HCT116 (cell line): Measurements from ENCODE around the gene METTL1. TPM values are rescaled to one million over a fixed set of nuclear protein-coding genes. Genes with fewer than 3 reads are reported as not detected.

Source experiments
- ATAC-seq: fragments of 200-7000 bp; cut with Tn5 transposase; 2 replicates; pipeline ENCODE4 v1.9.1; 2020; ENCODE audit warnings: mild to moderate bottlenecking, moderate library complexity
- BruUV-seq: library from RNA; stranded (reverse); fragments of 400-500 nt; replicated peaks from 2 replicates; lab custom pipeline; 2021; lab: Mats Ljungman, UMichigan
- CTCF ChIA-PET: fragments of 300-600 bp; sonication (Branson Sonifier 250); formaldehyde crosslinking; loops from one replicate; lab custom pipeline; 2021; ENCODE audit warnings: antibody characterized with exemption; lab: Charles Lee
- POLR2A ChIA-PET: fragments of 300-600, 350-600 bp; sonication (Branson Sonifier 250); formaldehyde crosslinking; loops from one replicate; lab custom pipeline; 2021; ENCODE audit warnings: antibody characterized with exemption; lab: Charles Lee
- RAD21 ChIA-PET, 2 experiments: fragments of 300-600 bp; sonication (Branson Sonifier 250); formaldehyde crosslinking; loops; one replicate each; lab custom pipeline; 2023; ENCODE audit warnings: low total read pairs in 2 of 2; ENCODE audit not compliant: uncharacterized antibody in 2 of 2, unreplicated experiment in 2 of 2, low non-redundant PET in 1 of 2; lab: Charles Lee
- DNase-seq: peaks from one replicate; pipeline ENCODE4 v3.0.0-alpha.2; 2010; ENCODE audit warnings: low read depth, low spot score
- H2AFZ ChIP-seq: fragments of 200-600 bp; shearing (Covaris generic), sonication (generic); 2 replicates; pipeline ENCODE4 v1.6.1; 2017; ENCODE audit warnings: low read depth, mixed run types, mixed read lengths, antibody characterized with exemption, low read length; ENCODE audit not compliant: poor library complexity, severe bottlenecking
- H3K27ac ChIP-seq: 2 replicates; pipeline ENCODE4 v1.5.1; 2012; ENCODE audit warnings: low read depth, low read length
- H3K27me3 ChIP-seq: fragments of 200-600 bp; sonication (generic); 2 replicates; pipeline ENCODE4 v1.6.1; 2016; ENCODE audit warnings: mixed run types, low read length, mixed read lengths; ENCODE audit not compliant: insufficient read depth
- H3K36me3 ChIP-seq, 2 experiments: fragments of 200-500 bp in 1 of 2; fragments of 200-600 bp in 1 of 2; sonication (Bioruptor generic) in 1 of 2; sonication (generic) in 1 of 2; 2 replicates each; pipeline versions ENCODE4 v1.5.1 to v1.6.1; 2014 to 2016; ENCODE audit warnings: low read length in 2 of 2, inconsistent platforms in 1 of 2, mixed read lengths in 1 of 2, mixed run types in 1 of 2; ENCODE audit not compliant: insufficient read depth in 2 of 2, control insufficient read depth in 1 of 2
- H3K4me1 ChIP-seq, 2 experiments: fragments of 200-600 bp in 1 of 2; sonication (generic) in 1 of 2; 2 replicates each; pipeline versions ENCODE4 v1.5.1 to v1.6.1; 2012 to 2017; ENCODE audit warnings: low read length in 2 of 2, inconsistent platforms in 1 of 2, mild to moderate bottlenecking in 1 of 2, mixed read lengths in 1 of 2, mixed run types in 1 of 2, moderate library complexity in 1 of 2; ENCODE audit not compliant: insufficient read depth in 2 of 2, control insufficient read depth in 1 of 2
- H3K4me2 ChIP-seq: fragments of 200-600 bp; sonication (generic); 2 replicates; pipeline ENCODE4 v1.6.1; 2017; ENCODE audit warnings: mixed run types, low read length, mixed read lengths
- H3K4me3 ChIP-seq, 2 experiments: fragments of 200-600 bp in 1 of 2; sonication (generic) in 1 of 2; replicated peaks in 1 of 2; 2 replicates each; pipeline ENCODE4 v1.5.1; 2011 to 2016; ENCODE audit warnings: low read length in 2 of 2, control low read depth in 1 of 2, low read depth in 1 of 2, mild to moderate bottlenecking in 1 of 2, mixed read lengths in 1 of 2, mixed run types in 1 of 2
- H3K79me2 ChIP-seq: fragments of 200-600 bp; sonication (generic); 2 replicates; pipeline ENCODE4 v1.6.1; 2017; ENCODE audit warnings: mild to moderate bottlenecking, mixed run types, low read length, moderate library complexity, mixed read lengths; ENCODE audit not compliant: insufficient read depth
- H3K9ac ChIP-seq: fragments of 200-600 bp; sonication (generic); 2 replicates; pipeline ENCODE4 v1.6.1; 2016; ENCODE audit warnings: low read length, mixed read lengths
- H3K9me2 ChIP-seq: fragments of 200-600 bp; sonication (generic), shearing (Covaris generic); 2 replicates; pipeline ENCODE4 v1.6.1; 2017; ENCODE audit warnings: mixed run types, mild to moderate bottlenecking, moderate library complexity; ENCODE audit not compliant: insufficient read depth
- H3K9me3 ChIP-seq, 2 experiments: fragments of 200-500 bp in 1 of 2; fragments of 200-600 bp in 1 of 2; sonication (Bioruptor generic) in 1 of 2; sonication (generic) in 1 of 2; 2 replicates each; pipeline ENCODE4 v1.6.1; 2014 to 2017; ENCODE audit warnings: low read length in 2 of 2, mixed read lengths in 2 of 2, inconsistent platforms in 1 of 2, low read depth in 1 of 2, mild to moderate bottlenecking in 1 of 2, mixed run types in 1 of 2, moderate library complexity in 1 of 2; ENCODE audit not compliant: control insufficient read depth in 1 of 2, insufficient read depth in 1 of 2
- H4K20me1 ChIP-seq: fragments of 200-600 bp; sonication (generic), shearing (Covaris generic); 2 replicates; pipeline ENCODE4 v1.6.1; 2017; ENCODE audit warnings: mixed run types, mild to moderate bottlenecking, moderate library complexity; ENCODE audit not compliant: insufficient read depth
- CBX3 ChIP-seq: IDR thresholded peaks from 2 replicates; pipeline ENCODE4 v1.6.1; 2012; ENCODE audit warnings: low read depth
- EGR1 ChIP-seq: IDR thresholded peaks from 2 replicates; pipeline ENCODE4 v1.6.1; 2012; ENCODE audit warnings: low read depth
- EZH2 ChIP-seq: fragments of 200-600 bp; sonication (generic); IDR thresholded peaks from 2 replicates; pipeline ENCODE4 v1.6.1; 2017; ENCODE audit warnings: antibody characterized with exemption, mixed run types
- EZH2phosphoT487 ChIP-seq: fragments of 200-600 bp; IDR thresholded peaks from 2 replicates; pipeline ENCODE4 v1.6.1; 2018; ENCODE audit warnings: antibody characterized with exemption, borderline replicate concordance
- FOSL1 ChIP-seq: IDR thresholded peaks from 2 replicates; pipeline ENCODE4 v1.6.1; 2012; ENCODE audit warnings: low read depth
- JUND ChIP-seq: IDR thresholded peaks from 2 replicates; pipeline ENCODE4 v1.6.1; 2012
- MAX ChIP-seq: IDR thresholded peaks from 2 replicates; pipeline ENCODE4 v1.6.1; 2012
- POLR2A ChIP-seq: IDR thresholded peaks from 2 replicates; pipeline ENCODE4 v1.7.0; 2011; ENCODE audit warnings: borderline replicate concordance; ENCODE audit not compliant: insufficient read depth, insufficient read length; ENCODE audit errors: extremely low read depth
- RAD21 ChIP-seq: IDR thresholded peaks from 2 replicates; pipeline ENCODE4 v1.6.1; 2012; ENCODE audit warnings: low read depth, mild to moderate bottlenecking
- REST ChIP-seq: IDR thresholded peaks from 2 replicates; pipeline ENCODE4 v1.6.1; 2012; ENCODE audit warnings: low read depth
- SIN3A ChIP-seq: IDR thresholded peaks from 2 replicates; pipeline ENCODE4 v1.6.1; 2012; ENCODE audit warnings: low read depth
- SP1 ChIP-seq: IDR thresholded peaks from 2 replicates; pipeline ENCODE4 v1.6.1; 2012; ENCODE audit warnings: low read depth
- ZFX ChIP-seq: fragments of 450-650 bp; IDR thresholded peaks from 2 replicates; pipeline ENCODE4 v1.6.1; 2017
- ZNF274 ChIP-seq: fragments of 200-500 bp; sonication (Bioruptor generic); IDR thresholded peaks from 2 replicates; pipeline ENCODE4 v1.6.1; 2014; ENCODE audit warnings: mild to moderate bottlenecking, low read depth, low read length, inconsistent platforms
- intact Hi-C: fragments of 100-400 bp; cut with micrococcal nuclease; formaldehyde crosslinking; loops from 2 replicates; pipeline ENCODE4 v1.10.0; 2022
- total RNA-seq: library from RNA; stranded (reverse); gene quantifications from one replicate; pipeline ENCODE4 v1.2.1, GENCODE V29; 2021; ENCODE audit not compliant: unreplicated experiment

The METTL1 gene
- total RNA-seq, 1 experiment from 2014 or later = 56.6 TPM

GRCh38 chr12:57743769-57744168 is 28.1 kb downstream of the METTL1 start:
- H3K36me3 ChIP-seq = peaks cover 5 to 9% of the 10 kb centered on the region in 2 experiments; a peak in 3 of 4 replicates
- H3K27ac ChIP-seq = peak overlapping the region; percentile 76; the same call in 1 of the 2 replicates
- ATAC-seq (no peak), DNase-seq (no peak)
- no peak overlapping the region for H2AFZ ChIP-seq
- H3K9me3 ChIP-seq = no peaks in the 10 kb centered on the region
- peak overlapping the region; percentile 69 to 76 for H3K4me3 ChIP-seq
- RAD21 ChIA-PET = interaction anchor here in 1 of 2 experiments (1.2 kb wide), 1 partner anchor 103 kb away, joined by 3 read pairs; no protein-coding TSS in a partner anchor
- H3K27me3 ChIP-seq = no peaks in the 10 kb centered on the region
- peak overlapping the region; percentile 91 for H3K4me2 ChIP-seq
- no peaks in the 10 kb centered on the region for H3K79me2 ChIP-seq
- POLR2A ChIA-PET = interaction anchor here (1.0 to 1.6 kb wide), 4 partner anchors 13 to 107 kb away, joined by 4 to 7 read pairs (median 6); no protein-coding TSS in a partner anchor
- H3K9ac ChIP-seq = peak overlapping the region; percentile 90
- H3K4me1 ChIP-seq = peaks cover 10 to 36% of the 10 kb centered on the region in 2 experiments; a peak in 3 of 4 replicates
- H4K20me1 ChIP-seq = no peaks in the 10 kb centered on the region
- no TSS peak for BruUV-seq
- H3K9me2 ChIP-seq = no peaks in the 10 kb centered on the region
- intact Hi-C loops = loop anchor here (2.0 kb wide), 1 partner anchor 17 kb away; no protein-coding TSS in a partner anchor
- CTCF ChIA-PET = interaction anchor here (0.9 to 1.7 kb wide), 3 partner anchors 13 to 18 kb away, joined by 3 to 11 read pairs (median 10); no protein-coding TSS in a partner anchor
- TF ChIP-seq RAD21 (no peak), POLR2A (no peak), EZH2phosphoT487 (no peak), MAX (no peak), JUND (no peak), EGR1 (no peak), FOSL1 (no peak), ZNF274 (no peak), SIN3A (no peak), EZH2 (no peak), SP1 (no peak), REST (no peak), ZFX (no peak), CBX3 (no peak)
